ENCODE measurements around the gene CDA. TPM values are rescaled to one million over a fixed set of nuclear protein-coding genes. Genes with fewer than 3 reads are reported as not detected.
A peak's percentile ranks its signal among the peaks of the same experiment; 100 is the strongest.

Gene CDA
- total RNA-seq, 1 donor from 2014 or later: 6.0 TPM

GRCh38 chr1:20596106-20596505 is 7.2 kb downstream of the CDA start:
- no peak overlapping the region for H3K4me3 ChIP-seq (ENCODE audit: low read depth, low read length)
- no peak for DNase-seq (ENCODE audit: low read depth)
- no peak for TF ChIP-seq CTCF (conservative IDR thresholded peaks at IDR 0.05; ENCODE audit: low read depth, low read length)

- no peak overlapping the region for H3K4me3 ChIP-seq (ENCODE audit: low read depth, low read length)
- no peak for DNase-seq (ENCODE audit: low read depth)
- TF ChIP-seq CTCF (conservative IDR thresholded peaks at IDR 0.05; ENCODE audit: low read depth, low read length): no peak
Measured at GRCh38 chr1:20597650-20598049, 8.8 kb downstream of the CDA start.

GRCh38 chr1:20600156-20600555 is 11.3 kb downstream of the CDA start:
- TF ChIP-seq CTCF (conservative IDR thresholded peaks at IDR 0.05; ENCODE audit: low read depth, low read length): no peak
- DNase-seq (ENCODE audit: low read depth): no peak

GRCh38 chr1:20601129-20601825 is 12.4 kb downstream of the CDA start:
- no peak overlapping the region for H3K4me3 ChIP-seq (ENCODE audit: low read depth, low read length)
- TF ChIP-seq CTCF (conservative IDR thresholded peaks at IDR 0.05; ENCODE audit: low read depth, low read length): no peak
- DNase-seq (ENCODE audit: low read depth): no peak

More at GRCh38 chr1:20600156-20600555, 11.3 kb downstream of the CDA start:
- no peak overlapping the region for H3K4me3 ChIP-seq (ENCODE audit: low read depth, low read length)

GRCh38 chr1:20602851-20603450 is 14.1 kb downstream of the CDA start:
- no peak for DNase-seq (ENCODE audit: low read depth)
- TF ChIP-seq CTCF (conservative IDR thresholded peaks at IDR 0.05; ENCODE audit: low read depth, low read length): no peak
- no peak overlapping the region for H3K4me3 ChIP-seq (ENCODE audit: low read depth, low read length)

GRCh38 chr1:20603504-20604464 is 14.9 kb downstream of the CDA start:
- no peak for TF ChIP-seq CTCF (conservative IDR thresholded peaks at IDR 0.05; ENCODE audit: low read depth, low read length)
- H3K4me3 ChIP-seq (ENCODE audit: low read depth, low read length): no peak overlapping the region
- DNase-seq (ENCODE audit: low read depth): peak; percentile 66
